Stimulated activated CD4-positive, alpha-beta T cell treated with anti-CD3 and anti-CD28 coated beads, Interleukin-4, amount 100 ng/mL, for 4 hours (primary cell): ENCODE data around the gene RBPJ.
"Not testable (repeated sequence)": the region's sequence is repeated elsewhere in the genome, so short reads cannot be mapped to it uniquely, and the experiment has no call there.

Source experiments
- DNase-seq, 2 experiments: peaks; one replicate each; pipeline ENCODE4 v3.0.0-alpha.2; 2020

The RBPJ gene

DNA sequence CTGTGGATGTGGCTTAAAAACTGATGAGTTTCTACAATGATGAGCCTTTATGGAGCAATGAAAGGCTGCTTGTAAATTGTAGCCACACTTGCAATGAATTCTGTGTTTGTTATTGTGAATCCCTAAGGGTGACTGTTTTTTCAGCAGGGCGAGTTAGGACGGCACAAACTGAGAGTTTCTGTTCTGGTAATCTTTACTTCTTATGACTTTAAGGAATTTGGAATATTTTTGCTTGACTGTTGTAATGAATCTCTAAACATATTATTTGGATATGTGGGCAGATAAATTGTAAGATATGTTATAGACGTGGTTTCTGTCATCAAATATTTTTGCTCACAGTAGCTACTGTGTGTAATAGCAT is 22.2 kb downstream of the RBPJ start:
- DNase-seq, result no peak

DNA sequence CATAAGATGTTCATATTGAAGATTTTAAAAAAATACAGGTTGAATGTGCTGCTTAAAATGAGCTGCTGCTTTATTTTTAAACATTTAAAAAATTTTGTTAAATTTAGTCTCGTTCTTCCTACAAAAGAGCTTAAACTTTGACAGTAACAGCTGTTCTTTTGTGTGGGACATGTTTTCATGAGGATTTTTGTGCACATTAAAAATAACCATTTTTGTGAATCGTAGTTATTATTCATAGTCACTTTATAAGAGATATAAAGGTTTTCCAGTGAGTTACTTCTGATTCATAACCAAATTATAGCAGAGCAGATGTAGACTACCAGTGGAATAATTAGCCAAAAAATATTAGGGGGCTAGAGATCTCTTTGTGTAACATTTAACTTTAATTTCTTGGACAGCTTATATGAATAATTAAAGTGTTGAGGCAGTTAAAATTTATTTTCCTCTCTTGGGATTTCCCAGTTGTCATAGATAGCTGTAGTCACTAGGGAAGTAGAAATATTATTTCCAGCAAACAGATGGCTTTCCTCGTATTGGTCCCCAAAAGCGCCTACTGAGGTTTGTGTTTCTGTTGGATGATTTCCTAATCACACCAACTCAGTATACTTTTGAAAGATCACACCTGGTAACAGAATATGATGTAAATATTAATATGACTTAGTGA is 24.2 kb downstream of the RBPJ start:
- no peak for DNase-seq

DNA sequence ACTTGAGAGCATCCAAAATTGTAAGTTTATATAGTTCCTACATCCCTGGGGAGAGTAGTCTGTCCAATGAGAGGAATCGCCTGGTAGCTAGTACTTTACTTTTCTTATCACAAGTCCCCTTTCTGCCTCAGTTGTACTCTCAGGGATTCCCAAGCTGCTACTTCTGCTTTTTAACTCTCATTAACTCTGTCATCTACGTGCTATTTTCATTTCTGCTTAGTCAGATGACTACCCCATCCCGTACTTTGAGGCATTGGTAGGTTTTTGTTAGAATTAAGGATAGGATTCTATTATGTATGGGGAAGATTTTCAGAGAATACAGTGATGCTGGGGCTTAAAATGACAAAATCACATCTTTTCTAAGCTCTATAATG is 24.7 kb downstream of the RBPJ start:
- DNase-seq, result no peak

- no peak for DNase-seq
Measured at GRCh38 chr4:26346203-26346620, 25.4 kb downstream of the RBPJ start.

DNA sequence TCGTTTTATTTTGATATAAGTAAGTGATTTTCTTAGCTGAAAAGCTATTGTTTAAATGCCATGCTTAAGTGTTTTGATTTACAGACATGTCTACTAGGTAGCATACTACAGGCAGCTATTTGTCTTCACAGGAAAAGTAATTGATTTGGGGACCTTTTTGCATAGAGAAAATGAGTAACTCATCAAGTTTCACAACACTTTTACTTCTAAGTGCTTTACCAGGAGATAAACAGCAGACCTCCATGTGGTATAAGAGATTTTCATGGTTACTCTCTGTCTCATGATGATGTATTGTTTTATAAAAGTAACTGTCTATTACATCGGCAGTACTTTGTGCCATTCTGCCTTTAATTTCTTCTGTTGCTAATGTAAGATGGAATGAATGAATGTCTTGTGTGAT is 28.7 kb downstream of the RBPJ start:
- no peak for DNase-seq

GRCh38 chr4:26351685-26352084 is 30.9 kb downstream of the RBPJ start:
- no peak for DNase-seq

- no peak for DNase-seq
Measured at GRCh38 chr4:26354491-26354890, 33.7 kb downstream of the RBPJ start.

- DNase-seq, result no peak
Measured at GRCh38 chr4:26355392-26356052, 34.7 kb downstream of the RBPJ start.

DNA sequence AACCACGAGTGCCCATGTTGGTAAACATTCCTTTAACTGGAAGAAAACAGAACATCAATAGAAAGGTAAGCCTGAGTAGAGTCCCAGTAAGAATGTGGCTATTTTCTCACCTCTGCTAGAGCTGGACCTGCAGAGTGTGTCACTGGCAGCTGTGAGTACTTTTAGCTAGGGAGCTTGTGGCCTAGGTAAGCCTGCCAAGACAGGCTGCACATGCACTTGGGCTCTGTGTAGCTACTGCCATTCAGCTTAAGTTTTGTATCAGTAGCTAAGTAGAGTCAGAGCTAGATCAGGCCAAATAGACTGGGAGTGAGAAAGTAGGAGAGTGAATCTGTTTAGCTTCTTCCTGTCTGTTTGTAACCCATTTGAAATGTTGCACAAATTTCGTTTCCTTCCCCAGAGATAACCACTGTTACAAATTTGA is 35.3 kb downstream of the RBPJ start:
- no peak for DNase-seq

DNA sequence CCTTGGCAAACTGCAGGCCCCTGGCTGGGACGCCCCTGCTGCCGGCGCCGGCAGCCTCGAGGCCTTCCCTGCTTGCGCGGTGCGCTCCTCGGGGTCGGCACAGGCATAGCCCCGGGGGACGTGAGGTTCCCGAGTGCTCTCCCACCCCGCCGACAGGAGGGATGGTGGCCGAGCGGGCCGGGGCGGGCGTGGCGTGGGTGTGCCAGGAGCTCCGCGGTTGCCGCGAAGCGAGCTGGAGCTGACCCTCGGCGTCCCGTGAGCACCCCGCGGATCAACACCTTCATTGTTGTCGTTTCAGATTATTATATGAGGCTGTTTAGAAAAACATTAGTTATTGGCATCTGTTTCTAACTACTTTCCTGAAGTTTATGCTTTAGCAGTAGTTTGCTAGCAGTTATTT is 38.7 kb downstream of the RBPJ start:
- DNase-seq, result not testable (repeated sequence)

DNA sequence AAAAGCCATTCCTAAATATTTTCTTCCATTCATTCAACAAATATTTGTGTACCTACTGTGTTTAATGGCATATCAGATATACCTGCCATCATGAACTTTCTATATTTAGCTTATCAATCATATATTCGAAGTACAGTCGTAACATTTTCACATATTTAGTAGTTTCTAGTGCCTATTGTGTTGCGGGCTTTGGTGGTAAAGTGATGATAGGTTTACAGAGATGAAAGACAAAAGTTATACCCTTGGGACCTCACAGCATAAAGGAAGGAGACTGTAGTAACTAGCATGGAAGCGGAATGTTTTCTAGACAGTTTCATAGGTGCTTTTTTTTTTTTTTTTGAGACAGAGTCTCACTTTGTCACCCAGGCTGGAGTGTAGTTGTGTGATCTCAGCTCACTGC is 39.5 kb downstream of the RBPJ start:
- no peak for DNase-seq

DNA sequence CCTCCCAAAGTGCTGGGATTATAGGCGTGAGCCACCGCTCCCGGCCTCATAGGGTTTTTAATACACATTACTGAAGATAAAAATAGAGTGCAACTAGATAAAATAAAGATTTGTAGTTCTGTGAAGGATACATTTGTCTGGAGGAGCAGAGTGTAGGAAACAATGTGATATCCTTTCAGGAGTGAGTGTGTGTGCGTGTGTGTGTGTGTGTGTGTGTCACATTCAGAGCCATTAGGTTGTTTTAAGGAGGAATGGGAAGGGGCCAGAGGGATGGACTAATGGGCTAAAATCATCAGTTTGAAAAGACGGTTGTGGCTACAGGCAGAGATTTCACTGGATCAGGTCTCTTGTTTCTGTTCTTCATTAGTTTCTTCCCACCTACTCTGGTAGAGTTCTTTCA is 40.0 kb downstream of the RBPJ start:
- DNase-seq, result no peak

DNA sequence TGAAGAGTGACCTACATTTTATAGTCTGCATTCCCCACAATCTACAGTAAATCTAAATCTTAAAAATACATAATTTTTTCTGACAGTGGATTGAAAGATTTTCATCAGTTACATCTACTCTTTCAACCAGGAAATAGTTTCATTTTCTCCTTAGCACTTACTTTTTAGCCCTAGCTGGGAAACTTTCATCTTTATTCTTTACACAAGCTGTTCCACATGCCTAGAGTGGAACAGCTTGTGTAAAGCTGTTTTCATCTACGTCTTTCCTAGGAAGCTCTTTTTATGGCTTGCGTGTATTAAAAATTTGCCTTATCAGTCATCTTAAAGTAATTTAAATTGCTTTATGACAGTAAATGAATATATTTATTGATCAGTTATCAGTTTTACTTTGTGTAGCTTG is 40.5 kb downstream of the RBPJ start:
- DNase-seq, result no peak

DNA sequence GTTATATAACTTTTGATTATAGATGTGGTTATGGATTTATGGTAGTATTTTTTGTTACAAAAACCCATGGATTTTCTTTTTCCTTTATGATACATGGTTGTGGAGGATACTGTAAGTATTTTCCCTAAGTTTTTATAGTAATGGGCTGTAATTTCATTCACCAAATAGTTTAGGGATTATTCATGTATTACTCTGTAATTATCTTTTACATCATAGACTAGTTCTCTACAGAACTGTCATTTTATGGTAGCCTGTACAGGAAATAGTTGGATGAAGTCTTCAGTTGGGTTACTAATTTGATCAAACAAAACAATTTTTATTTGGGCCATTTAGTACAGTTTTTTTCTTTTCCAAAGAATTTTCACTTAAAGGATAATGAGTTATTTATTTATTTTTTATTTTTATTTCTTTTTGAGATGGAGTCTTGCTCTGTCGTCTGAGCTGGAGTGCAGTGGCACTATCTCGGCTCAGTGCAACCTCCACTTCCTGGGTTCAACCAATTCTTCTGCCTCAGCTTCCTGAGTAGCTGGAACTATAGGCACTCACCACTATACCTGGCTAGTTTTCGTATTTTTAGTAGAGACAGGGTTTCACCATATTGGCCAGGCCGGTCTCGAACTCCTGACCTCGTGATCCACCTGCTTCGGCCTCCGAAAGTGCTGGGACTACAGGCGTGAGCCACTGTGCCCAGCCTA is 42.1 kb downstream of the RBPJ start:
- no peak for DNase-seq

DNA sequence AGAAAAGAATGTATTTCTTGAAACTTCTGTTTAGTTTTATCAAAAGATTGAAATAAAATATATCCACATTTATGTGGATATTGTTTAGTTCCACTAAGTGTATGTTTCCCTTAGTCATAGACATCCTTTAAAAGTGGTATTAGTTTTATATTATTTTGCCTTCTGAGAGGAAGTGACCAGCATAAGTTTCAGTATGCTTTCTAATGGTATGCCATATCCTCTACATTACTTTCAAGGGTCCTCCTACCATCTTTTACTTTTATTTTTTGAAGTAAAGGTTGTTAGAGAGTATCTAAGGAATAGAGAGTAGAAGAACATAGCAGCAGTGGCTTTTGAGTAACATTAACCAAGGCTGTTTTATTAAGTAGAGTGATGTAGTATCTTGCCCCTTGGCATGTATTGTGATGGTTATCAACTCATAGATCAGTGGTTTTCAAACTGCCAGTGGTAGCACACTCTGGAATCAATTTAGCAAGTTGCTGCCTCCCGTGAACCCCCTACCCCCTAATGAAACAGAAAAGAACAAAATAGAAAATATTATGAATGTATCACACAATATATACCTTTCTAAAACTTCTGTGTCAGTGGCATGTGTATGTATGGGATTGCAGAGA is 44.8 kb downstream of the RBPJ start:
- no peak for DNase-seq

DNA sequence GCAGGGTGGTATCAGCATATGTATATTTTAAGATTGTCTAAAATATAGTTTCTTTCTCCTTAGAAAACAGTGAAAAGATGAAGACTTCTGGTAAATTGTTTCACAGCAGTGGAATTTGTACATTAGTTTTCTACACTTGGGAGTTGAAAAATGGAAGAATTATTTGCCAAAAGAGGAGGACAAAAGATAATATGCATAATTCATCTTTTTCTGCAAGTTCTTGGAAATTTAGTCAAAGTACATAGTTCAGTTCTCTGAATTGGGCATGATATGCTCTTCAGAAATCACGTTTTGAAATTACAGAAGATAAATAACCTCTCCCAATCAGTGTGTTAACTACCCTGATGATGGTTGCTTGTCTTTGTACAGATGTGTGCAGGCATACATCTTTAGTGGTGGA is 47.0 kb downstream of the RBPJ start:
- DNase-seq, result no peak

DNA sequence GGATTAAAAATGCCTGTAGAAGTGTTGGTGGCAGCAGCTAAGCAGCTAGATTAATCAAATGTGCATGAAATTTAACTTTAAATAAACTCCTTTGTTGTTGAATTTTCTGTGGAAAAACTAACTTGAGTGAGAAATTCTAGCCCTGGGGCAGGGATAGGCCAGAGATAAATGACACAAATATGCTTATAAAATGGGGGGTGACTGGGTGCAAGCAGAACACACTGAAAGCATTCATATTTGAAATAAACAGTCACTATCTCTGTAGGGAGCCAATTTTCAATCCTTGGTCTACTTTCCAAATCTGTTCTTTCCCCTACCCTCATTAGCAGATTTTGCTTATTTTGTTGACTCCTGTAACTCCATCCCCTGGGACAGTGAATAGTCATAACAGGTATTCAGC is 47.9 kb downstream of the RBPJ start:
- no peak for DNase-seq

DNA sequence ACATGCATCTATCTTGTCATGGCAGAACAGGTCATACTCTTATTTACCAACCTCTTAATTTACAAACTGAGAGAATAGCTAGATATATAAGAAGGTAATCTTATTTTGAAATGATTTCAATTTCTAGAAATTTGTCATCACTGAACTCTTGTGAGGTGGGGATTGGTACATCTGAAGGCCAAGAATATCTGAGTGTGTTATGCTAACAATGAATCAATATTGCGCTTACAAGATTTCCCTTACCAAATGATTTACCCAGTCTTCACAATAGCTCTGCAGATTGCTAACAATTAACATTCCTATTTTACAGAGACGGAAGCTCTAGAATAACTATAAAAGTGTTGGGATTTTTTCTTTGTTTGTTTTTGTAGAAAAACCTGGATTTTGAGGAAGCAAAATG is 48.3 kb downstream of the RBPJ start:
- no peak for DNase-seq

DNA sequence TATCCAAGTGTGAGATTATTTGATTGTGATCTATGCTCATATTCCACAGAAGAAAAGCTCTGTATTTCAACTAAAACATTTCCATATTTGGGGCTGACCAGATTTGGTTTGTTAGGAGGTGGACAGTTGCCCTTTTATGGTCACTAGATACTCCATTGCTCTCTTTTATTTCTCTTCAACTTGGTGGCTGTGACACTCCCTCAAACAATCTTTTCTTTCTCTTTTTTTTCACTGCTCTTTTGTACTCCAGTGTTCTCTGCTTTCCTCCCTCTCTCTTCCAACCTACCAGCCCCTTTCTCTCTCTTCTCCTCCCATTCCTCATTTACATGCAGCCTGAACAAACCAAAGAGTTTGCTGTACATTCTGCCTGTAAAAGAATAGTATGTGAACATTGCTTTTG is 48.8 kb downstream of the RBPJ start:
- no peak for DNase-seq

- DNase-seq, result no peak
Measured at GRCh38 chr4:26372076-26372475, 51.3 kb downstream of the RBPJ start.

GRCh38 chr4:26372525-26373172 is 51.8 kb downstream of the RBPJ start:
- DNase-seq, result peak in 1 of 2 experiments; percentile 32

GRCh38 chr4:26375551-26375950 is 54.7 kb downstream of the RBPJ start:
- DNase-seq, result no peak
